B cell (primary cell): Measurements from ENCODE around the gene NAPSA. TPM values are rescaled to one million over a fixed set of nuclear protein-coding genes. Genes with fewer than 3 reads are reported as not detected.
A peak's percentile ranks its signal among the peaks of the same experiment; 100 is the strongest.

Source experiments
- ATAC-seq: fragments of 200-7000 bp; cut with Tn5 transposase; one replicate; pipeline ENCODE4 v1.10.0; 2021; ENCODE audit warnings: low read depth, mild to moderate bottlenecking, moderate number of reproducible peaks, moderate library complexity
- CTCF ChIA-PET: fragments of 350-600 bp; sonication (Branson Sonifier 250); formaldehyde crosslinking; loops from one replicate; lab custom pipeline; 2021; ENCODE audit warnings: antibody characterized with exemption, inconsistent platforms; lab: Charles Lee
- POLR2A ChIA-PET: fragments of 350-600 bp; sonication (Branson Sonifier 250); formaldehyde crosslinking; loops from one replicate; lab custom pipeline; 2021; ENCODE audit warnings: antibody characterized with exemption; lab: Charles Lee
- DNase-seq: peaks from one replicate; pipeline ENCODE4 v3.0.0; 2013
- H2AFZ ChIP-seq: 2 replicates; pipeline ENCODE4 v1.6.1; 2012; ENCODE audit warnings: mild to moderate bottlenecking, low read depth, low read length; ENCODE audit not compliant: insufficient read depth, poor library complexity, severe bottlenecking
- H3K27ac ChIP-seq, 2 donors: 1 replicate in 1 of 2; 2 replicates in 1 of 2; pipeline ENCODE4 v1.5.1; 2012 to 2013; ENCODE audit warnings: low read length in 2 of 2, mild to moderate bottlenecking in 2 of 2, moderate library complexity in 1 of 2
- H3K27me3 ChIP-seq, 4 experiments: fragments of 200-600 bp in 1 of 4; sonication (generic) in 1 of 4; replicated peaks in 1 of 4; 1 replicate in 2 of 4; 2 replicates in 2 of 4; pipeline versions ENCODE4 v1.6.1 to v1.7.0; 2013 to 2016; ENCODE audit warnings: low read length in 3 of 4, mild to moderate bottlenecking in 2 of 4, mixed read lengths in 1 of 4, moderate library complexity in 1 of 4; ENCODE audit not compliant: insufficient read depth in 4 of 4, control insufficient read depth in 3 of 4; ENCODE audit errors: control extremely low read depth in 1 of 4
- H3K36me3 ChIP-seq, 2 experiments: replicated peaks in 1 of 2; 1 replicate in 1 of 2; 2 replicates in 1 of 2; pipeline versions ENCODE4 v1.6.1 to v1.7.1; 2013; ENCODE audit warnings: low read length in 1 of 2; ENCODE audit not compliant: insufficient read depth in 2 of 2, control insufficient read depth in 1 of 2; ENCODE audit errors: control extremely low read depth in 1 of 2, extremely low read depth in 1 of 2
- H3K4me1 ChIP-seq, 2 donors: fragments of 200-600 bp in 1 of 2; sonication (generic) in 1 of 2; 1 replicate in 1 of 2; 2 replicates in 1 of 2; pipeline versions ENCODE4 v1.5.1 to v1.6.1; 2013 to 2017; ENCODE audit warnings: low read length in 2 of 2; ENCODE audit not compliant: control insufficient read depth in 2 of 2, insufficient read depth in 2 of 2
- H3K4me2 ChIP-seq: replicated peaks from 2 replicates; pipeline ENCODE3; 2012; ENCODE audit warnings: mild to moderate bottlenecking, low read depth, low read length; ENCODE audit not compliant: poor library complexity, severe bottlenecking
- H3K4me3 ChIP-seq, 5 experiments: fragments of 200-600 bp in 1 of 5; sonication (generic) in 1 of 5; 1 replicate in 3 of 5; 2 replicates in 2 of 5; pipeline versions ENCODE4 v1.5.1 to v1.7.0; 2011 to 2016; ENCODE audit warnings: low read length in 4 of 5, mild to moderate bottlenecking in 4 of 5, low read depth in 2 of 5, control low read depth in 1 of 5, moderate library complexity in 1 of 5; ENCODE audit not compliant: insufficient read depth in 1 of 5; ENCODE audit errors: control extremely low read depth in 1 of 5, extremely low read depth in 1 of 5
- H3K79me2 ChIP-seq: fragments of 200-600 bp; sonication (generic); one replicate; pipeline ENCODE4 v1.6.0; 2016; ENCODE audit warnings: low read length; ENCODE audit not compliant: control insufficient read depth, insufficient read depth
- H3K9ac ChIP-seq: fragments of 200-600 bp; sonication (generic); 2 replicates; pipeline ENCODE4 v1.6.1; 2017; ENCODE audit warnings: mild to moderate bottlenecking, low read length, moderate library complexity
- H3K9me3 ChIP-seq, 3 donors: one replicate each; pipeline versions ENCODE4 v1.6.1 to v1.7.1; 2013; ENCODE audit warnings: low read length in 2 of 3; ENCODE audit not compliant: control insufficient read depth in 2 of 3, insufficient read depth in 1 of 3; ENCODE audit errors: control extremely low read depth in 1 of 3
- H4K20me1 ChIP-seq: 2 replicates; pipeline ENCODE4 v1.6.0; 2012; ENCODE audit warnings: mild to moderate bottlenecking, low read length; ENCODE audit not compliant: insufficient read depth, control insufficient read depth, poor library complexity, severe bottlenecking
- H3K27ac Mint-ChIP-seq: one replicate; pipeline ENCODE4 v1.8.0; 2021; ENCODE audit warnings: mixed read lengths
- H3K27me3 Mint-ChIP-seq: one replicate; pipeline ENCODE4 v1.8.0; 2021; ENCODE audit warnings: mixed read lengths
- H3K4me1 Mint-ChIP-seq: one replicate; pipeline ENCODE4 v1.8.0; 2021; ENCODE audit warnings: mixed read lengths
- H3K4me3 Mint-ChIP-seq: one replicate; pipeline ENCODE4 v1.8.0; 2021; ENCODE audit warnings: mixed read lengths
- H3K9me3 Mint-ChIP-seq: one replicate; pipeline ENCODE4 v1.8.0; 2022; ENCODE audit warnings: mixed read lengths; ENCODE audit not compliant: insufficient read depth
- EZH2 ChIP-seq: IDR thresholded peaks from 2 replicates; pipeline ENCODE4 v1.6.1; 2012; ENCODE audit warnings: borderline replicate concordance, low read depth, mild to moderate bottlenecking, moderate library complexity, low read length; ENCODE audit not compliant: insufficient read depth, poor library complexity, severe bottlenecking
- WGBS: methylation state at CpG from one replicate; pipeline ENCODE4 v1.1.5; 2013; ENCODE audit warnings: missing lambda C conversion rate; ENCODE audit not compliant: insufficient coverage; 5-methylcytosine and 5-hydroxymethylcytosine counted together
- intact Hi-C: fragments of 100-400 bp; cut with micrococcal nuclease; formaldehyde crosslinking; loops from one replicate; pipeline ENCODE4 v1.10.0; 2022
- polyA plus RNA-seq: library from polyadenylated mRNA; depleted of rRNA; stranded (reverse); fragments of >200 nt; gene quantifications from 2 replicates; pipeline ENCODE4 v1.2.3, GENCODE V29; 2012
- total RNA-seq, 2 donors: library from RNA; stranded (reverse); fragments of 120-200 nt in 1 of 2; gene quantifications; 1 replicate in 1 of 2; 2 replicates in 1 of 2; pipeline versions ENCODE4 v1.2.3 to v1.2.4, GENCODE V29; 2013 to 2022
- TF ChIP-seq, protein P1 (sequence below): fragments of 200-600 bp; IDR thresholded peaks from one replicate; pipeline ENCODE4 v1.8.0; 2022; ENCODE audit warnings: antibody characterized with exemption, mild to moderate bottlenecking

NAPSA gene
- total and polyA plus RNA-seq, 2 donors (not counting 1 experiment from before 2014, with no cell fraction given): 4.0 to 4.7 TPM

DNA sequence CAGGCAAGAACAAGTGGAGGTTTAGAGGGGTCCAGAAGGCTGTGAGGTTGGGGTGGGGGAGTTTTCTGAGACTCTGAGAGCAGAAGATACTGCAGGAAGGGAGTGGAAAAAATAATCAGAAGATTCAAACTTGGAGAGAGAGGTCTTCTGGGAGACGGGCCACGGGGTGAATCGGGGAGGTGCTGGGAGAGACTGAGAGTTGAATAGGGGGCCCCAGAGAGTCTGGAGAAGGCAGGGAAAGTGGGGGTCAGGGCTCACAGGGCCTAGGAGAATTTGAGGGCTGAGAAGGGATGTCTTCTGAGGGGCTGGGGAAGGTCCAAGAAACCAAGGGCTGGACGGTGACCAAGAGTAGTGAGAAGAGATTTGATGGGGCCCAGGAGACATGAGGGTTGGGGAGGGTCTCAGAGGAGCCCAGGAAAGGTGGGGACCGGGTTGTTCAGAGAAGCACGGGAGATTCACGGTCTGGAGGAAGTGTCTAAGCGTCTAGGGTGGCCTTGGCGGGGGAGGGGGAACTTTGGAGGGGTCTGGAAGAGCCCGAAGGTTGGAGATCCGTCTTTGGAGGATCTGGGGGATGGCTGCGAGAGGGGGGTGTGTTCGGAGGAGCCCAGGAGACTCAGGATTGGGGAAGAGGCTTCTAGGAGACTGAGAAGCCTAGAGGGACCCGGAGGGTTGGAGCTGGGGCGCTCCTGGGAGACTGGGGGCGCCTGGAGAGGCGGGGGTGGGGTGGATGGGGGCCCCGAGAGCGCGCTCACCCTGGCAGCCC lies 37.8 kb downstream of the NAPSA start:
- no peak for TF ChIP-seq EZH2
- TF ChIP-seq, protein P1, sequence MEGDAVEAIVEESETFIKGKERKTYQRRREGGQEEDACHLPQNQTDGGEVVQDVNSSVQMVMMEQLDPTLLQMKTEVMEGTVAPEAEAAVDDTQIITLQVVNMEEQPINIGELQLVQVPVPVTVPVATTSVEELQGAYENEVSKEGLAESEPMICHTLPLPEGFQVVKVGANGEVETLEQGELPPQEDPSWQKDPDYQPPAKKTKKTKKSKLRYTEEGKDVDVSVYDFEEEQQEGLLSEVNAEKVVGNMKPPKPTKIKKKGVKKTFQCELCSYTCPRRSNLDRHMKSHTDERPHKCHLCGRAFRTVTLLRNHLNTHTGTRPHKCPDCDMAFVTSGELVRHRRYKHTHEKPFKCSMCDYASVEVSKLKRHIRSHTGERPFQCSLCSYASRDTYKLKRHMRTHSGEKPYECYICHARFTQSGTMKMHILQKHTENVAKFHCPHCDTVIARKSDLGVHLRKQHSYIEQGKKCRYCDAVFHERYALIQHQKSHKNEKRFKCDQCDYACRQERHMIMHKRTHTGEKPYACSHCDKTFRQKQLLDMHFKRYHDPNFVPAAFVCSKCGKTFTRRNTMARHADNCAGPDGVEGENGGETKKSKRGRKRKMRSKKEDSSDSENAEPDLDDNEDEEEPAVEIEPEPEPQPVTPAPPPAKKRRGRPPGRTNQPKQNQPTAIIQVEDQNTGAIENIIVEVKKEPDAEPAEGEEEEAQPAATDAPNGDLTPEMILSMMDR: no peak
- H3K27me3 ChIP-seq: peaks cover 0 to 9% (median 2%) of the 10 kb centered on the region in 4 experiments
- no peak overlapping the region for H2AFZ ChIP-seq
- H3K4me3 Mint-ChIP-seq: peak overlapping the region; percentile 62
- H3K36me3 ChIP-seq: peaks cover 0 to 3% of the 10 kb centered on the region in 2 experiments
- peaks cover 48 to 63% of the 10 kb centered on the region in 2 donors for H3K4me1 ChIP-seq
- H3K4me3 ChIP-seq: peak overlapping the region in 1 of 5 experiments; percentile 4
- intact Hi-C loops: loop anchor here (2.0 to 5.0 kb wide), 2 partner anchors 303 to 1995 kb away; partner anchors contain the start of gene VRK3
- POLR2A ChIA-PET: interaction anchor here (7.1 kb wide), 1 partner anchor 17 kb away, joined by 122 read pairs; no protein-coding TSS in a partner anchor
- WGBS: 14% methylated on average over 19 of the region's 20 CpGs
- H3K4me1 Mint-ChIP-seq: peaks cover 64% of the 10 kb centered on the region
- H3K79me2 ChIP-seq: peaks cover 14% of the 10 kb centered on the region
- H3K4me2 ChIP-seq: peak overlapping the region; percentile 78
- H3K27ac ChIP-seq: no peak overlapping the region
- H3K9me3 ChIP-seq: peaks cover 0 to 45% (median 0%) of the 10 kb centered on the region in 3 donors
- no peak for ATAC-seq
- peaks cover 4% of the 10 kb centered on the region for H3K9me3 Mint-ChIP-seq
- peaks cover 12% of the 10 kb centered on the region for H3K27me3 Mint-ChIP-seq
- DNase-seq: no peak
- no peak overlapping the region for H3K9ac ChIP-seq
- peaks cover 51% of the 10 kb centered on the region for H4K20me1 ChIP-seq
- CTCF ChIA-PET: interaction anchor here (0.6 to 3.9 kb wide), 7 partner anchors 12 to 183 kb away, joined by 3 to 45 read pairs (median 3); partner anchors contain the start of gene JOSD2
- peak overlapping the region; percentile 59 for H3K27ac Mint-ChIP-seq

DNA sequence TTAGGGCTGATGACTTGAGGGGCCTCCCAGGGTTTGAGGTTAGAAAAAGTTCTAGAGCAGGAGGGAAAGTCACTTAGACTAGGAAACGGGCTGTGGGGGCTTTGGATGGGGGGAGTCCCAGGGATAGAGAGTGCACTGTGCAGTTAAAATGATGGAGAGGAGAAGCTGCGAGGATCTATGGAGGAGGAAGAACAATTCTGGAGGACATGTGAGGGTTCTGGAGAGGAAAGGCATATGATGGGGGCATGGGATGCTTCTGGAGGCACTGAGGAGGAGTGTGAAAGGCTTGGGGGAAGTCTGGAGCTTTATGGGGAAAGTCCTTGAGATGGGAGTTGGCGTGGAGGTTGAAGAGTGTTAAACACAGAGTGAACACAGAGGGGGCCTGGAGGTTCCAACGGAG lies 38.4 kb downstream of the NAPSA start:
- Histone ChIP-seq H3K27ac (no peak overlapping the region), H3K4me3 (peak overlapping the region in 1 of 5 experiments; percentile 28), H3K27me3 (peaks cover 0 to 9% (median 2%) of the 10 kb centered on the region in 4 experiments), H2AFZ (no peak overlapping the region), H3K36me3 (peaks cover 0 to 3% of the 10 kb centered on the region in 2 experiments), H3K9ac (no peak overlapping the region), H4K20me1 (peaks cover 46% of the 10 kb centered on the region), H3K4me1 (peaks cover 42 to 57% of the 10 kb centered on the region in 2 donors), H3K9me3 (peaks cover 0 to 41% (median 0%) of the 10 kb centered on the region in 3 donors), H3K4me2 (peak overlapping the region; percentile 78), H3K79me2 (peaks cover 14% of the 10 kb centered on the region)
- ChIA-PET CTCF (interaction anchor here (0.9 kb wide), 1 partner anchor 17 kb away, joined by 3 read pairs; no protein-coding TSS in a partner anchor), POLR2A (no interaction called here)
- intact Hi-C loops: loop anchor here (5.0 kb wide), 1 partner anchor 1995 kb away; no protein-coding TSS in a partner anchor
- Mint-ChIP-seq H3K27ac (peak overlapping the region; percentile 59), H3K27me3 (peaks cover 12% of the 10 kb centered on the region), H3K4me1 (peaks cover 58% of the 10 kb centered on the region), H3K4me3 (peak overlapping the region; percentile 62), H3K9me3 (peaks cover 4% of the 10 kb centered on the region)
- DNase-seq (no peak), ATAC-seq (no peak)
- WGBS: 40% methylated on average over 4 of the region's 4 CpGs
- TF ChIP-seq EZH2: no peak
